GM18498 (cell line): ENCODE results near the gene PLCB1.

Source experiments
- ATAC-seq: cut with Tn5 transposase; IDR thresholded peaks from one replicate; pipeline ENCODE4 v1.9.1; 2021; ENCODE audit warnings: mild to moderate bottlenecking, moderate library complexity; ENCODE audit not compliant: unreplicated experiment

Gene PLCB1

DNA sequence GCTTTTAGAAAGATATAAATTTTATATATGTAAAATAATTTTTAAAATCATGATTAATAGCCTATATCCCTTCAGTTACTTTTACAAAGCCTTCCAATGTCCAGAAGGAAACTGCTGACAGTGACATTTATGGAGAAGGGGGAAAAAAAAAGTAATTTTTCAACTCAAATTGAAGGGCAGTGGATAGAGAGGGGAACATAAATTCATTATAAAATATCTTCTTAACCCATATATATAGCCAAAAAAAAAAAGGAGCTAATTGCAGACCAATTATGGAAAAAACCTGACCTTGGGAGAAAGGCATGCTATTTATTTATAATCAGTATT lies 392.9 kb downstream of the PLCB1 start:
- no peak for ATAC-seq

DNA sequence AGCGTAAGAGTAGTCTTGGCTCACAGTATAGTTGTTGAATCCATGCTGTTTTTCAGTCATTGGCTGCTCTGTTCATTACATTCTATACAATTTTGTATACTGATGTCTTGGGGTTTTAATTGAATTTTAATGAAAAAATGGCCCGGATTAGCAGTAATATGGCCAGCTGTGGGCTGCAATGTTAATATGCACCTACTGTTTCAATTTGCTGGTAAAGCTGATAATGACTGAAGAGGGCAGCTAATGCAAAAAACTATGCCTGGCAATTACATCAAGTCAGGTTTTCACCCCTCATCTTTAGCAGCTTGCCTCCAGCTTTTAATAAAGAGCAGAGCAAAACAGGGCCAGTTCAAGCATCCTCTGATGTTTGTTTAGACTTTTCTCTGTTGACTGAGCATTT lies 394.5 kb downstream of the PLCB1 start:
- ATAC-seq, result no peak

DNA sequence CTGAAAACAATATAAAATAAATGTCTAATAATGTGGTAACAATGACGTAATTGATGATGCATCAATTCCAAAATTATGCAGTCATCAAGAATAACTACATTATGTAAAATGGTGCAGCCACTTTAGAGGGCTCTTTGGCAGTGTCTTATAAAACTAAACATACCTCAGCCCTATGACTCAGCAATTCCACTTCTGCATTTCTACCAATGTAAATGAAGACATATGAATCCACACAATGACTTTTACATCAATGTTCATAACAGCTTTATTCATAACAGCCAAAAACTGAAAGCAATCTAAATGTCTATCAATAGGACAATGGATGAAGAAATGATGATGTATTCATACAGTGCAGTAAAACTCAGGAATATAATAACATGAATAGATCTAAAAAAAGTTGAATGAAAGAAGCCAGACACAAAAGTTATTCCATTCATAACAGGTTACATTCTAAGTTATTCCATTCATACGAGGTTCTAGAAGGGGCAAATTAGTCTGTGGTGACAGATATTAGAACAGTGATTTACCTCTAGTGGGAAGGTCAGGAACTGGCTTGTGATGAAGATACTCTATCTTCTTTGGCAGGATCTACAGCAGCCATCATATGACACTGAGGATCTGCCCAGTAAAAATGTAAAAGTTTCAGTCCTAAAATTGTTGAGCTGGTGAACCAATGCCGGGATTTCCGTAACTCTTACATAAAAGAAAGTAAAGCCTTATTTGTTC lies 396.1 kb downstream of the PLCB1 start:
- ATAC-seq, result peak; percentile 76

DNA sequence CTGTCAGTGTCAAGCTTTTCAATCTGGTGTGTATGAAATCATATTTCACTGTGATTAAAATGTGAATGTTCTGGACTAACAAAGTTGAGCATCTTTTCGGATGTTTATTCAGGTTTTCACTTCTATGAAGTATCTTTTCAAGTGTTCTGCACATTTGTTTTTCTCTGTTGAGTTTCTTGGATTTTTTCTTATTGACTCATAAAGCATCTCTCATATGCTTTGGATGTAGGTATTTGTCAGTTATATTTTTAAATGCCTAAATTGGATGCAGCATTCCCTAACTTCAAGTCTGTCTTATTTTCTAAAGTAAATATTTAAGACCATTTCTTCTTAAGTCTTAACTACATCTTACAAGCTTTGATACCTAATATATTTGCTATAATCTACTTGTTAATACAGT lies 398.0 kb downstream of the PLCB1 start:
- no peak for ATAC-seq

DNA sequence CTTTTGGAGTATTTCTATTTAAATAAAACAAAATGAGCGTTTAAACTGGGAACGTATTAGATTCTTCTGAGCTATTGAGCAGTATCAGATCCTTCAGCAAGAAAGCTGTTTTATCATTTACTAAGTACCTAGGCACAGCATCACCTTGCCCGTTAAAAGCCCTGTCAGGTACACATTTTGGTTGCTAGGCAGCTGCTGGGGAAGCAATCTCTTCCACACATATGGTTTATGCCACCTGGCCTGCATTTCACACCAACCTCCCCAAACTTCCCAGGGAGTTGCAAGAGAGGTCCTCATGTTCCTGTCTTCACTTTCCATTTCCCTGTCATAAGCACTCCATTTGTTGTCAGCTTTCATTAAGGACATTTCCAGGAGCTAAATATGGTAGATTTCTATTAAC lies 400.1 kb downstream of the PLCB1 start:
- ATAC-seq, result no peak

DNA sequence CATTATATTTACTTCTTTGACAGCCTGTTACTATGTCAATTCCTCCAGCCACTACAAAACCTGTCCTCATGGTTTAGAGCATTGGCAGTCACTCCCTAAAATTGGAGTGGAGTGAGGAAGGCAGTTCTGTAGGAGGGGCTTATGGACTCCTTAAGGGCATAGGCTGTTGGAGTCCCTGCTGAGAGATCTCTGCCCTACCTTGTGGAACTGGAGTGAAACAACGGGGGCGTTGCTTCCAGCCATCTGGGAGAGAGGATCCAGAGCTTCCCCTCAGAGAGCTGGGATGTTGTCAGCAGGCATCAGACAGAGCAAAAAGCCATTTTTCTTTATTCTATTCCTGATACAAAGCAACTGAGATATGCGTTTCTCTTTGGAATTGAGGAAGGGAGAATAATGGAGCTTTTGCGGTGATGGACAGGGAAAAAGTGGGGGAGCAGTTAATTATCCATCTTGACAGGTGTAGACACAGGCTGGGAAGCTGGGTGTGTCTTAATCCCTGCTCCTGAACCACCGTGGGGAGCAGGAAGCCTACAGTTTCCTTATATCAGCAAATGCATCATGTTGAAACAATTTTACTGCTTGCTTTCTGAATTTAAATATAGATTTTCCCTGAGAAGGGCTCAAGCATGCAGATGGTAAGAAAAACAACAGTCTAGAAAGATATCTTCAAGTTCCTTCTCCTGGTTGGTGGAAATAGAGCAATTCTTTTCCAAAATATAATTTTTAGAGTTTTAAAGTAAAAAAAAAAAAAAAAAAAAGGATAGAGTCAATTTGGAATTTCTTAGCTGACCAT lies 402.5 kb downstream of the PLCB1 start:
- ATAC-seq, result no peak

DNA sequence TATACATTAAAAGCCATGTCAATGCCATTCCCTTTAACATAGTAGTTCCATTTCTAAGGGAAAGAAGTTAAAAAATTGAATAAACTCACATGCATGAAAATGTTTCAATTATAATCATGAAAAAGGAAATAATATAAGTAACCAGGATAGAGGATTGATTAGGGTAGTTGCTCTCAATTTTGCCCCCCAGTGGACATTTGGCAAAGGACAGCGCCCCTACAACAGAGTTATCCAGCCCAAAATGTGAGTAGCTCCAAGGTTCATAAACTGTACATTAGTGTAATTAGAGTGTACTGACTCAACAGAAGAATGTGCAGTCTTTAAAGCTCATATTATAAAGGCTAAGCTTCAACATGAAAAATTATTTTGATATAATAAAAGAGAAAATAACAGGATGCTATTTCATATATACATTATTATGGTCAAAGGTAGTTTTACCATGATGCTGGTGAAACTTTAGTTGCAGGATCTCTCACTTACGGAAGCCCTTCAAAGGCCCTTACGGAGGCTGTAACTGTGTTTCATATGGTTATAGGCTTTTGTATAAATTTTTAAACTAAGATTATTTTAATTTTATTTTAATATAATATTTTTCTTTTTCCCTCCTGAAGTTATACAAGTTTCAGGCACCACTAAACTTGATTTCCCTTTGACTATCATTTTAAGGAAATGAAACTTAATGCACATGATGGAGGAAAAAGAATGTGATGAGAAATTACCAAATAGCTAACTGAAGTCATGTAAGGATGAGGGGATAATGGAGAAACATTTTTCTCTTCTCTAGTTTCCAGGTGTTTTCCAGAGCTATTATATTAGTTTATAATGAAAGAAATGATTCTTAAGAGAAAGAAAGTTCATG lies 403.6 kb downstream of the PLCB1 start:
- ATAC-seq, result no peak

DNA sequence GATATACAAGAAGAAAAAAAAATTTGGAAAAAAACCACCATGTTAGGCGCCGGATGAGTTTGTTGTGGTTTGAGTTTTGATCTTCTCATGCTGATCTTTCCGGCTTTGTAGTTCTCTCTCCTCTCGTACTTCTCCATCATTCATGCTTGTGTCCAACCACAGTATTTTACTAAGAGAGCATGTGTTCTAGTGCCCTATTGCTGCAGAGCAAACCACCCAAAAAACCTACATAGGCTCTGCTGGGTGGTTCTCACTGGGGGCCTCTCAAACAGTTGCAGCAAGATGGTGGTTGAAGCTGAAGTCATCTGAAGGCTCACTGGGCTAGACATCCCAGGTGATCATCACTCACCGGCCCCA lies 404.2 kb downstream of the PLCB1 start:
- no peak for ATAC-seq

DNA sequence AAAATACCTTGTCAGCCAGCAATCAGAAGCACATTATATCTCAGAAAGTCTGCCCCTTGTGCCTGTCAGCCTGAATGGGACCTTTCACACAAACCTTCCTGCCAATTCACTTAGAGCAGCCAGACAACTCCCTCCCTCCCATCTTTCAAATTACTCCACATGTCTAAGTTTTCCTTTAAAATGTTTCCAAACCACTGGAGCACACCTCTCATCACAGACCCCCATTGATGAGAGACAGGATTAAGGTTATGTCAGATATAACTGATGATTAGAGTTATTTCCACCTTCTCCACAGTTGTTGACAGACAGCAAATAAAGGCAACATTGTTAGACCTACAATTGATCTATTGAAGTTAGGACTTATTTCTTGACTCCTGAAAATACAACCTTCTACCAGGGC lies 408.4 kb downstream of the PLCB1 start:
- ATAC-seq, result no peak

DNA sequence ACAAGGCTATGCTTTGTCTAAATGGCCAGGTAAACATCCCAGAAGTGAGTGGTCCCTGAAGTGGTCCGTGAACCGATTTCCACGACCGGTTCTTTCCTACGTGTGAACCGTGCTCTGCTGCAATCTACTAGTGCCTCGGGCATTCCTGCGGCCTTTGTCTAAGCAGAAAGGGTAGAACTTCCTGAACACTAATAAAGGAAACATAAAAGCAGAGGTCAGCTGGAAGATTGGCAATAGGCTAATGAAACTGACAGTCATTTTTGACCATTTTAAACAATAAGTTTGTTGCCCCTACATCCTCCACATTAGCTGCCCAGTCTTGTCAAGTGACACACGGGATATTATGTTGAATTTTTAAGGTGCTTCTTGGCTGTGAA lies 410.0 kb downstream of the PLCB1 start:
- ATAC-seq, result no peak

DNA sequence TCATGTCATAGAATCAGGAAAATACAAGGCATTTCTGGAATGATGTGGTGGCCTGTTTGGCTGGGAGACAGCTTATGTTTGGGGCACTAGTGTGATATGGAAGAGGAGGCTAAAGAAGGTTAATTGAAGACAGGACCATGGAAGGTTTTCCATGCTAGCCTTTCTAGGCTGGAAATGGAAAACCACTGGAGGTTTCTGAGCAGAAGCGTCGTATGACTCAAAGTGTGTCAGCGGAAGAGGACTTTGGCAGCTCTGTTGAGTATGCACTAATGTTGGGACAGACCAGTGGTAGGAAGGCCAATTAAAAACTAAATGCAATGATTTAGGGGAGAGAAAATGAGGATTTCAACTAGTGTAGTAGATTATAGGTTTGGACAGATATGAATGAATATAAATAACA lies 413.1 kb downstream of the PLCB1 start:
- no peak for ATAC-seq

DNA sequence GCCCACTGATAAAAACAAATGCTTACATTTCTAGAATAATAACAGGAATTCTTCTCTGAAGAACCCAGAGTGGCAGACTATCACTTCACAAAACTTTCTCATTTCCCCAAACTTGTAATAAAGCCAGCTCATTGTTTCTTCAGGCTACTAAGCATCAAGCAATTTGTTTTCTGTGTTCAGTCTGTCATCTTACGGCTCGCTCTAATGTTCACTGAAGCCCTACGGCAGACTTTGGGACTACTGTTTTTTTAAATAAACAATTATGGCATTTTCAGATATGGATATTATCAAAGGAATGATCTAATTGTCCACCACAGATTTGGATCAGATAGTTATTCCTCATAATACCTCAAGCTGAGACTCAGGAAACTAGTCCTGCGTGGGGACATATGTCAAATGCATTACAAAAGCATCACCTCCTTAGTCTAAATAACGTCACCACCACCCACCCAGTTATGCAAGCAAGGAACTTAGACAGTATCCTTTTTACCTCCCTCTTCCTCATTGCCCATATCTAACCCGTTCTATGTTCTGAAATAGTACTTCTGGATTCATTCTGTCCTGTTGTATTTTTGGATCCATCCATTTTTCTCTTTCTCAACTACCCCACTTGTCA lies 415.1 kb downstream of the PLCB1 start:
- ATAC-seq, result no peak

DNA sequence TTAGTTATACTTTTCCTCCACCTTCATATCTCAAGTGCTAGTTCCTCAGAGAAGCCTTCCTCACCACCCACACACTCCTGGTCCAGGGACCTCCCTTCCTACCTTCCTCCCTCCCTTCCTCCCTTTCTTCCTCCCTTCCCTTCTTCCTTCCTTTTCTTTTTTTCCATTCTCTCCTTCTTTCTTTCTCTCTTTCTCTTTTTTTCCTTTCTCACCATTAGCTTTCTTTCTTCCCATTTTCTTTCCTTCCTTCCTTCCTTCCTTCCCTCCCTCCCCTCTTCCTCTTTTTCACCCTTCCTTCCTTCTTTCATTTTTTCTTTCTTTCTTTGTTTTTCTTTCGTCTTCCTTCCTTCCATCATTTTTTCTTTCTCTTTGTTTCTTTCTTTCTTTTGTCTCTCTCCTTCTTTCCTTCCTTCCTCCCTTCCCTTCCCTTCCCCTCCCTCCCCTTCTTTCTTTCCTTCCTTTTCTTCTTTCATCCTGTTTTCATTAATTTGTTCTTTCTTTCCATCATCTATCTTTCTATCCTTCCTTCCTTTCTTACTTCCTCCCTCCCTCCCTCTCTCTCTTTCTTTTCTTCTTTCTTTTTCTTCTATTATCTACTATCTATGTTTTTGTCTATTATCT lies 416.0 kb downstream of the PLCB1 start:
- ATAC-seq, result no peak

DNA sequence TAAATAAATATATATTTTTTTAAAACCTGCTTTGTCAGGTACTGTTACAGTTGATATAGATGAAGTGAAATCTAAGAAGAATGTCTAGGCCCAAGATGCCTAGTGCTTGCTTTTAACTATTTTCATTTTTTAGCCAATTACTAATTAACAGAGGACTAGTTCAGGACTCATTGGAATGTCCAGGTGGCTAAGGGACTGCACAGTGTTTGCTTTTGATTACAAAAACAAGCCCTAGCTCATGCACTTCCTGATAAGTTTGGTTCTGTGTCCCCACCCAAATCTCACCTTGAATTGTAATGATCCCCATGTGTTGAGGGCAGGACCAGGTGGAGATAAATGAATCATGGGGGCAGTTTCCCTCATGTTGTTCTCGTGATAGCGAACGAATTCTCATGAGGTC lies 417.1 kb downstream of the PLCB1 start:
- no peak for ATAC-seq

DNA sequence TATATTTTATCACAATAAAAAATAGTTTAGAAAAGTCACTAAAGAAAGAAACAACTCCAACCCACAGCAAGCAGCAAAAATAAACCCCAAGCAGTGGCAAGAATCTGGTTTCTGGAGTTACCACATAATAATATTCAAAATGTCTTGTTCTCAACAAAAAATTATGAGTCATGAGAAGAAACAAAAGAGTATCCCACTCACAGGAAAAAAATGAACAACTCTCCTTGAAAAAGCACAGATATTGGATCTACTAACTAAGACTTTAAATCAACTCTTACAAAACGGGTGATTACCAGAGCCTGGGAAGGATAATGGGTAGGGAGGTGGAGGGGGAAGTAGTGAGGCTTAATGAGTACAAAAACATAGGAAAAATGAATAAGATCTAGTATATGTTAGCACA lies 425.6 kb downstream of the PLCB1 start:
- no peak for ATAC-seq

DNA sequence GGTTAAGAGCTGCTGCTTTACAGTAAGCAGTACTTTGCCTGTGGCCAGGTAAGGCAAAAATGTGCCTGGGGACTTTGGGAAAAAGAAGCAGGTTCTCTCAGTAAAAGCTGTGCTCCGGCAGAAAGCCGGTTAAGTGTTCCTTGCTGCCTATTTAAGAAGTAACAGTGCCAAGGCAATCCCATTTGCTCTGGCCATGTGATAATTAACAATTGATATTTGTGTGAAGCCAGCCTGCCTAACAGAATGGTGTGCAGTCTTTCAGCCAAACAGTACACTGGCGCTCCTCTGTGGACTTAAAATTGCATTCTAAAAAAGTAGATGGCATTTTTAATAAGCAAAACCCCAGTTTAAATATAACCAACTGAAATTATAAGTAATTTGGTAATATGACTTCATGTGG lies 430.3 kb downstream of the PLCB1 start:
- no peak for ATAC-seq

DNA sequence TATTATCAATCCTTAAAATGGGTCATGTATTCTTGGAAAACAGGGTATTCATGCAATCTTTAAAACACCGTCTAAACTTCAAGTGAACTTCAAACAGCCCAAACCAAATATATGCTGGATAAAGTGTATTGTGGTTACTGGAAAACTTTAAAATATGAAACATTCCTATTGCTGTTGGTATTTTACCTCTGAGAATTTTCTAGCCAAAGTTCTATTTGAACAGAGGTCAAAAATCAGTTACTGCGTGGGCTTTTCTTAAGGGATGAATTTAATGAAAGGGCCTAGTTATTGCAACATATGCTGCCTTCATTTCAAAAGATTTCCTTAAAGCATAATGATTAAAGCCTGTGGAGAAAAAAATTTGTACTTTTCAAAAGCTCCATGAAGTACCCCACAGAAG lies 436.0 kb downstream of the PLCB1 start:
- no peak for ATAC-seq

DNA sequence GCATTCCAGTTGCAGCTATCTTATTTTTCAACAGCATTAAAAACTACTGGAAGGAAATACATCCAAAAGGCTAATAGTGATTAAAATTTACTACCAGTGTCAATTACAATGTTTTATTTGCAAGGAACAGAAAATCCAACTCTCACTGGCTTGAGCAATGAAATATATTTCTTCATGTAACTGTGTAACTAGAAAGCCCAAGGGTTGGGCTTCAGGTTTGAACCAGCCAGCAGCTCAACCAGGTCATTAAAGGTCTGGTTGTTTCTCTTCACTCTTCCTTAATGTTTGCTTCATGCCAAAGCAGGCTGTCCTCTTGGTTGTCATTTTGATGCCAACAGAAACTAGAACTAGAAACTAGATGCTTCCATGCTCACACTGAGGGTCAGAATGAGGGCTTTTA lies 437.7 kb downstream of the PLCB1 start:
- ATAC-seq, result no peak

DNA sequence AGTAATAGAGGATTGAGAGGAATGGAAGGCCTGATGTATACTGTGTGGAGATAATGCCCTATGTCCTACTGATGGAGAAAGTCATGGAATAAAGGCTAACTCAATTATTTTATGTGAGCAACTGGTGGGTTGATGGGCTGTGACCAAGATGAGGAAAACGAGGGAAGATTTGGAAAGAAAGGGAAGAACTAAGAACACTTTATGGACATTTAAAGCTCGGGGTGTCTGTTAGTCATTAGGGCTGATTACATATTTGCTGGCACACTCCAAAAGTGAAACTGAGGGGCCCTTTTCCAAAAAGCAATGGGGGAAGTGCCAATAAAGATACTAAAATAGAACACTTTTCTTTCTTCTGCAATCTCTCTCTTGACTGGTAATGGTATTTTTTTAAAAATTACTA lies 439.5 kb downstream of the PLCB1 start:
- ATAC-seq, result no peak

DNA sequence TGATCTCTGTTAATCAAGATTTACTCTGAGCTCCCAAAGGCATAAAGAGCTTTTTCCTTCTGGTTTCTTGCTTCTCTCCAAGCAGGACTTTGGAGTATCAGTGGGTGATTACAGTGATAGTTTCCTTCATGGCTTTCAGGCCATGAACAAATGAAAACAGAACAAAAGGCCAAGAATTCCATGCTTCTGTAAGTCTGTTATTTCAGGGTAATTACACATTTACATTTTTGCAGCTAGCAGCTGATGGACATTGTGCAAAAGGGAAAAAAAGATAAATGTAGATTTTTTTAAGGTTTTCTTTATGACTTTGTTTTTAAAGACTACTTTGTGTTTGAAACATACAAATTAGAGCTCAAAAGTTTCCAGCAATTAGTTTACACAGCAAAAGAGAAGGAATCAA lies 441.6 kb downstream of the PLCB1 start:
- ATAC-seq, result no peak

DNA sequence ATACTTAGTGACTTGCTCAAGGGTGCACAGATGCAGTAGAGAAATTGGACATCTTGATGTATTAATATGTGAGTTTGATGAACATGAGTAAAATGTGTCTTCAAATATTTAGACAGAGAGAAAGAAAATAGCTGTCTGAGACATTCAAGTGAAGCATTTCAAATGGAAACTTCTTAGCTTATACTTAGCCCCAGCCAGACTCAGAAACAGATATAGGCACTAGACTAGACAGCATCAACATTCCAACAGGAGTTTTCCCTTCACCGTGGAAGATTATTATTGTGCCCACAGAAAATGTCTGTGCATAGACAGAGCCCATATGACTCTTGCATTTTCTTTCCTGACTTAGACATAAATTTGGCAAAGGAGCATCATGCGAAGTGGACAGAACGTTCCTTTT lies 443.0 kb downstream of the PLCB1 start:
- no peak for ATAC-seq
